Left cardiac atrium (tissue), 4 donors: ENCODE results near the gene RARS1. TPM values are rescaled to one million over a fixed set of nuclear protein-coding genes. Genes with fewer than 3 reads are reported as not detected.

Experiments used
- ATAC-seq, 2 donors: fragments of 200-7000 bp; cut with Tn5 transposase; one replicate each; pipeline ENCODE4 v1.9.1; 2020; ENCODE audit warnings: mild to moderate bottlenecking in 2 of 2, moderate library complexity in 2 of 2
- DNase-seq: peaks from one replicate; pipeline ENCODE4 v3.0.0-alpha.2; 2020
- intact Hi-C, 2 donors: fragments of 100-400 bp; cut with DNase I; formaldehyde crosslinking; loops; one replicate each; pipeline versions ENCODE4 v1.14.1 to v1.15.1; 2022 to 2023
- long read RNA-seq: library from polyadenylated mRNA; unstranded; transcript quantifications from one replicate; pipeline ENCODE4 v2.0.0, GENCODE V29; 2021
- total RNA-seq, 2 donors: library from RNA; stranded (reverse); fragmentation: NEBNext Ultra II Directional; extraction: Animal tissue kit (Norgen Biotek cat#: 25700); gene quantifications; one replicate each; pipeline ENCODE4 v1.2.1, GENCODE V29; 2021
- donor health status: DM: no; HTN: yes; CAD: no.
- donor health status: DM: no; HTN: yes; CAD: no; lungs with severe emphysema.
- donor health status: DM: yes; HTN: yes; CAD: no.
- donor health status: Dilated cardiomyopathy.

Gene RARS1
- 10 to 100 TPM; 48.8 to 53.0 TPM for total RNA-seq
- long read RNA-seq, transcript RARS-201 (15 exons, 2,146 nt) = major isoform, 47 of 50 reads
- long read RNA-seq, partial matches to known transcripts = 3 of 50 reads
- long read RNA-seq, other reads (novel, unspliced or antisense) = 0 of 50 reads

- DNase-seq (peak; percentile 94), ATAC-seq (peak; percentile 100)
- intact Hi-C loops = loop anchor here (5.0 to 10.0 kb wide), 2 partner anchors 214 to 222 kb away; no protein-coding TSS in a partner anchor
Measured at GRCh38 chr5:168486136-168486879, at the start of gene RARS1. Gene RARS1, plus strand, starts transcription at chr5:168486471. Its CDS starts 28 bp downstream, at chr5:168486499.

- DNase-seq = no peak
- intact Hi-C loops = no loop called here
- ATAC-seq = no peak
Measured at GRCh38 chr5:168438349-168438748, 47.9 kb upstream of the RARS1 start.

- intact Hi-C loops = no loop called here
- DNase-seq (no peak), ATAC-seq (no peak)
Measured at GRCh38 chr5:168443533-168443932, 42.7 kb upstream of the RARS1 start.

GRCh38 chr5:168443950-168444700, 42.1 kb upstream of the RARS1 start:
- intact Hi-C loops = no loop called here

GRCh38 chr5:168446983-168447619, 39.2 kb upstream of the RARS1 start:
- DNase-seq (no peak), ATAC-seq (no peak)
- intact Hi-C loops = no loop called here

More at GRCh38 chr5:168443950-168444700, 42.1 kb upstream of the RARS1 start:
- DNase-seq (no peak), ATAC-seq (peak; percentile 71 to 88)

- ATAC-seq = peak; percentile 24 to 55
- DNase-seq = peak; percentile 24
- intact Hi-C loops = no loop called here
Measured at GRCh38 chr5:168447808-168448207, 38.5 kb upstream of the RARS1 start.

- DNase-seq (no peak), ATAC-seq (no peak)
- intact Hi-C loops = no loop called here
Measured at GRCh38 chr5:168449166-168449565, 37.1 kb upstream of the RARS1 start.

- intact Hi-C loops = no loop called here
- no peak for DNase-seq
- no peak for ATAC-seq
Measured at GRCh38 chr5:168451565-168451964, 34.7 kb upstream of the RARS1 start.

GRCh38 chr5:168455201-168455600, 31.1 kb upstream of the RARS1 start:
- no peak for ATAC-seq
- intact Hi-C loops = no loop called here
- no peak for DNase-seq

GRCh38 chr5:168457542-168457941, 28.7 kb upstream of the RARS1 start:
- DNase-seq (no peak), ATAC-seq (no peak)
- intact Hi-C loops = no loop called here

GRCh38 chr5:168460606-168461005, 25.7 kb upstream of the RARS1 start:
- no peak for ATAC-seq
- no peak for DNase-seq
- intact Hi-C loops = no loop called here

GRCh38 chr5:168463081-168463480, 23.2 kb upstream of the RARS1 start:
- ATAC-seq = no peak
- DNase-seq = no peak
- intact Hi-C loops = no loop called here

- DNase-seq (no peak), ATAC-seq (no peak)
- intact Hi-C loops = no loop called here
Measured at GRCh38 chr5:168464214-168464613, 22.1 kb upstream of the RARS1 start.

- intact Hi-C loops = no loop called here
- ATAC-seq (no peak), DNase-seq (no peak)
Measured at GRCh38 chr5:168464641-168465040, 21.6 kb upstream of the RARS1 start.

- intact Hi-C loops = no loop called here
- no peak for ATAC-seq
- no peak for DNase-seq
Measured at GRCh38 chr5:168467755-168468330, 18.4 kb upstream of the RARS1 start.

GRCh38 chr5:168468836-168469235, 17.4 kb upstream of the RARS1 start:
- ATAC-seq = no peak
- intact Hi-C loops = no loop called here
- no peak for DNase-seq

- intact Hi-C loops = no loop called here
- ATAC-seq = no peak
- DNase-seq = no peak
Measured at GRCh38 chr5:168469816-168470215, 16.5 kb upstream of the RARS1 start.

GRCh38 chr5:168471785-168472184, 14.5 kb upstream of the RARS1 start:
- DNase-seq (no peak), ATAC-seq (no peak)
- intact Hi-C loops = no loop called here

GRCh38 chr5:168472329-168472728, 13.9 kb upstream of the RARS1 start:
- no peak for DNase-seq
- ATAC-seq = peak in 1 of 2 donors; percentile 51
- intact Hi-C loops = no loop called here
